Suprapubic skin (tissue), 4 donors: ENCODE measurements around the gene PAQR5. TPM values are rescaled to one million over a fixed set of nuclear protein-coding genes. Genes with fewer than 3 reads are reported as not detected.
A peak's percentile ranks its signal among the peaks of the same experiment; 100 is the strongest.

Experiments
- DNase-seq, 2 donors: peaks; one replicate each; pipeline ENCODE4 v3.0.0-alpha.2; 2019; ENCODE audit warnings: low spot score in 2 of 2
- H3K27ac ChIP-seq: fragments of 200-600 bp; sonication (generic); one replicate; pipeline ENCODE4 v1.5.1; 2019
- H3K27me3 ChIP-seq: fragments of 200-600 bp; sonication (generic); one replicate; pipeline ENCODE4 v1.5.1; 2019
- H3K36me3 ChIP-seq: fragments of 200-600 bp; sonication (generic); one replicate; pipeline ENCODE4 v1.5.1; 2019
- H3K4me1 ChIP-seq: fragments of 200-600 bp; sonication (generic); one replicate; pipeline ENCODE4 v1.5.1; 2019
- H3K4me3 ChIP-seq: fragments of 200-600 bp; sonication (generic); one replicate; pipeline ENCODE4 v1.5.1; 2019; ENCODE audit warnings: mild to moderate bottlenecking
- H3K9me3 ChIP-seq: fragments of 200-600 bp; sonication (generic); one replicate; pipeline ENCODE4 v1.5.1; 2019
- EP300 ChIP-seq: sonication (generic); formaldehyde crosslinking; IDR thresholded peaks from one replicate; pipeline ENCODE4 v1.6.1; 2017; ENCODE audit warnings: antibody characterized with exemption
- POLR2A ChIP-seq, 2 donors: fragments of 450-650 bp; IDR thresholded peaks; one replicate each; pipeline ENCODE4 v1.6.1; 2017; ENCODE audit warnings: antibody characterized with exemption in 2 of 2, mild to moderate bottlenecking in 2 of 2, moderate library complexity in 2 of 2
- POLR2AphosphoS5 ChIP-seq, 3 donors: sonication (generic); formaldehyde crosslinking; IDR thresholded peaks; one replicate each; pipeline ENCODE4 v1.6.1; 2017; ENCODE audit warnings: antibody characterized with exemption in 3 of 3
- WGBS: methylation state at CpG from one replicate; pipeline ENCODE4 v1.1.5; 2018; 5-methylcytosine and 5-hydroxymethylcytosine counted together
- total RNA-seq, 4 donors: library from RNA; depleted of rRNA; stranded (reverse); fragments of >200 nt; gene quantifications; one replicate each; pipeline ENCODE4 v1.1.0, GENCODE V29; 2016
- TF ChIP-seq, protein P1 (sequence below), 2 donors: fragments of 200-600 bp in 1 of 2; fragments of 450-650 bp in 1 of 2; sonication (generic) in 1 of 2; IDR thresholded peaks; one replicate each; pipeline ENCODE4 v1.5.1; 2016 to 2019; ENCODE audit warnings: antibody characterized with exemption in 2 of 2, mild to moderate bottlenecking in 1 of 2, moderate library complexity in 1 of 2

PAQR5 gene
- total RNA-seq, 4 donors from 2014 or later = 2.5 to 22.4 (median 9.3) TPM

DNA sequence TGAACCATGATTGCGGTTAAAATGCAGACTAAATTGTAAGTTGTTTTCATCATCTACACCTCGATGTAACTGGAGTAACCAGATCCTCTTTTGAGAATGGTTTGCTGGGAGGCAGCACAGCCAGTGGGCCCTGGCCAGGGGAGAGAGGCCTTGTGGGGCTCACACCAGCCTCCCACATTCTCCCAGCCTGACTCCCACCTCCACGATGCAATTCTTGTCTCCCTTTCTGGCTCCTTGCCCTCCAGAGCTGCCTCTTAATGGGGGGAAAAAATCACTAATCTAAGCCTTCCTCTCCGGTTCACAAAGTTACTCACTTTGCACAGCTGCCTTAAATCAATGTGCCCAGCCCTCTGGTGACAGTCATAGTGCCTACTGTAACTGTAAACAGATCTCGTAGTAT, 17.9 kb upstream of the PAQR5 start:
- H3K27ac ChIP-seq = no peak overlapping the region
- no peak overlapping the region for H3K4me3 ChIP-seq
- DNase-seq = no peak
- WGBS = 68% methylated on average over 5 of the region's 5 CpGs
- no peaks in the 10 kb centered on the region for H3K27me3 ChIP-seq
- no peak for TF ChIP-seq POLR2AphosphoS5 (IDR thresholded peaks at IDR 0.05)
- TF ChIP-seq EP300 = no peak
- TF ChIP-seq POLR2A (IDR thresholded peaks at IDR 0.05) = no peak
- TF ChIP-seq, protein P1, sequence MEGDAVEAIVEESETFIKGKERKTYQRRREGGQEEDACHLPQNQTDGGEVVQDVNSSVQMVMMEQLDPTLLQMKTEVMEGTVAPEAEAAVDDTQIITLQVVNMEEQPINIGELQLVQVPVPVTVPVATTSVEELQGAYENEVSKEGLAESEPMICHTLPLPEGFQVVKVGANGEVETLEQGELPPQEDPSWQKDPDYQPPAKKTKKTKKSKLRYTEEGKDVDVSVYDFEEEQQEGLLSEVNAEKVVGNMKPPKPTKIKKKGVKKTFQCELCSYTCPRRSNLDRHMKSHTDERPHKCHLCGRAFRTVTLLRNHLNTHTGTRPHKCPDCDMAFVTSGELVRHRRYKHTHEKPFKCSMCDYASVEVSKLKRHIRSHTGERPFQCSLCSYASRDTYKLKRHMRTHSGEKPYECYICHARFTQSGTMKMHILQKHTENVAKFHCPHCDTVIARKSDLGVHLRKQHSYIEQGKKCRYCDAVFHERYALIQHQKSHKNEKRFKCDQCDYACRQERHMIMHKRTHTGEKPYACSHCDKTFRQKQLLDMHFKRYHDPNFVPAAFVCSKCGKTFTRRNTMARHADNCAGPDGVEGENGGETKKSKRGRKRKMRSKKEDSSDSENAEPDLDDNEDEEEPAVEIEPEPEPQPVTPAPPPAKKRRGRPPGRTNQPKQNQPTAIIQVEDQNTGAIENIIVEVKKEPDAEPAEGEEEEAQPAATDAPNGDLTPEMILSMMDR (IDR thresholded peaks at IDR 0.05) = no peak
- H3K36me3 ChIP-seq = no peaks in the 10 kb centered on the region
- no peaks in the 10 kb centered on the region for H3K9me3 ChIP-seq
- no peaks in the 10 kb centered on the region for H3K4me1 ChIP-seq

DNA sequence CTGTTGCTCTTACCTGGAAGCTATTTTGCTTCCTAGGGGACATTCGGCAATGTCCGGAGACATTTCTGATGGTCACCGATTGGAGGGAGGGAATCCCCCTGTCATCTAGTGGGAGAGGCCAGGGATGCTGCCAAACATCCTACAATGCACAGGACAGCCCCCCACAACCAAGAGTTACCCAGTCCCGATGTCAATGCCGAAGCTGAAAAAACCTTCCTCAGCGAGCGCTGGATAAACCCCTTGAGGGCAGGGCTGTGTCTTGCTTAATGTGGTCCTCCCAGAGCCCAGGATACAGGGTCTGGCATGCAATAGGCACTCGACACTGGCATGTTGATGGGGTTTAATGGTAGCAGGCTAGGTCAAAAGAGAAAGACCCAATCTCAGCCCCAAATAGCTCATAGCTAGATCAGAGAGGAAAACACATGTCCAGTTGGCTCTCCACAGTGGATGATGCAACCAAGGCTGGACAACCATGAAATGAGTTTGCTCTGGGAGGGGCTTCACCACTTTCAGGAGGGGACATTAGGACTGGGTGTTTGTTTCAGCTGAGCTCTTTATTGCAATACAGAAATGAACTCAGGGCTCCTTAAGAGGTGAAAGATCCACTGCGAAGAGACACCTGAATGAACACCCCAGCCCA, 16.5 kb upstream of the PAQR5 start:
- H3K4me1 ChIP-seq = no peaks in the 10 kb centered on the region
- no peak for DNase-seq
- TF ChIP-seq POLR2AphosphoS5 (IDR thresholded peaks at IDR 0.05) = no peak
- no peak for TF ChIP-seq EP300
- no peak for TF ChIP-seq POLR2A (IDR thresholded peaks at IDR 0.05)
- TF ChIP-seq, protein P1 (IDR thresholded peaks at IDR 0.05) = no peak
- H3K4me3 ChIP-seq = no peak overlapping the region
- WGBS = 95% methylated on average over 9 of the region's 9 CpGs
- H3K36me3 ChIP-seq = no peaks in the 10 kb centered on the region
- no peaks in the 10 kb centered on the region for H3K9me3 ChIP-seq
- H3K27me3 ChIP-seq = no peaks in the 10 kb centered on the region
- H3K27ac ChIP-seq = no peak overlapping the region

DNA sequence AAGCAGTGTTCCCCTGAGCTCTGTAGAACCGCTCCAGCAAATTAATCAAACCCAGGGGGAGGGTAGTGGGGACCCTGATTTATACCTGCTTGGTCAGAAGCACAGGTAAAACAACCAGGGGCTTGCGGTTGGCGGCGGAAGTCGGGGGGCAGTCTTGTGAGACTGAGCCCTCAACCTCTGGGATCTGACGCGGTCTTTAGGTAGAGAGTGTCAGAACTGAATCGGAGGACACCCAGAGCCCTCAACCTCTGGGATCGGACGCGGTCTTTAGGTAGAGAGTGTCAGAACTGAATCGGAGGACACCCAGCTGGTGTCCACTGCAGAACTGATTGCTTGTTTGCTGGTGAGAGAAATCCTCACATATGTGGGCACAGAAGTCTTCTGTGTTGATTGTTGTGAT, 12.9 kb upstream of the PAQR5 start:
- no peak for DNase-seq
- H3K27me3 ChIP-seq = no peaks in the 10 kb centered on the region
- 95% methylated on average over 12 of the region's 12 CpGs for WGBS
- no peaks in the 10 kb centered on the region for H3K9me3 ChIP-seq
- H3K36me3 ChIP-seq = no peaks in the 10 kb centered on the region
- H3K27ac ChIP-seq = no peak overlapping the region
- no peak overlapping the region for H3K4me3 ChIP-seq
- H3K4me1 ChIP-seq = peaks cover 19% of the 10 kb centered on the region
- TF ChIP-seq POLR2AphosphoS5 (IDR thresholded peaks at IDR 0.05) (no peak), POLR2A (IDR thresholded peaks at IDR 0.05) (no peak), EP300 (no peak)
- TF ChIP-seq, protein P1 (IDR thresholded peaks at IDR 0.05) = no peak

DNA sequence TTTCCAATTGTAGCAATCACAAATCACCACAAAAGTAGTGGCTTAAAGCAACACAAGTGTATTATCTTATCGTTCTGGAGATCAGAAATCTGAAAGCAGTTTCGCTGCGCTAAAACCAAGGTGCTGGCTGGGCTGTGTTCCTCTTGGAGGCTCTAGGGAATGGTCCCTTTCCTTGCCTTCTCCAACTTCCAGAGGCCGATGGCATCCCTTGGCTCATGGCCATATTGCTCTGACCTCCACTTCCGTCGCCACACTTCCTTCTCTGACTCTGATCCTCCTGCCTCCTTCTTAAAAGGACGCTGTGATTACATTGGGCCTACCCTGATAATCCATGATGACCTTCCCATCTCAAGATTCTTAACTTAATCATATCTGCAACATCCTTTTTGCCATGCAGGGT, 10.7 kb upstream of the PAQR5 start:
- TF ChIP-seq POLR2A (IDR thresholded peaks at IDR 0.05) (no peak), EP300 (no peak), POLR2AphosphoS5 (IDR thresholded peaks at IDR 0.05) (no peak)
- TF ChIP-seq, protein P1 (IDR thresholded peaks at IDR 0.05) = no peak
- no peaks in the 10 kb centered on the region for H3K9me3 ChIP-seq
- peaks cover 20% of the 10 kb centered on the region for H3K4me1 ChIP-seq
- WGBS = 84% methylated on average over 7 of the region's 7 CpGs
- H3K27ac ChIP-seq = no peak overlapping the region
- H3K27me3 ChIP-seq = no peaks in the 10 kb centered on the region
- no peaks in the 10 kb centered on the region for H3K36me3 ChIP-seq
- peak in 1 of 2 donors; percentile 18 for DNase-seq
- no peak overlapping the region for H3K4me3 ChIP-seq

DNA sequence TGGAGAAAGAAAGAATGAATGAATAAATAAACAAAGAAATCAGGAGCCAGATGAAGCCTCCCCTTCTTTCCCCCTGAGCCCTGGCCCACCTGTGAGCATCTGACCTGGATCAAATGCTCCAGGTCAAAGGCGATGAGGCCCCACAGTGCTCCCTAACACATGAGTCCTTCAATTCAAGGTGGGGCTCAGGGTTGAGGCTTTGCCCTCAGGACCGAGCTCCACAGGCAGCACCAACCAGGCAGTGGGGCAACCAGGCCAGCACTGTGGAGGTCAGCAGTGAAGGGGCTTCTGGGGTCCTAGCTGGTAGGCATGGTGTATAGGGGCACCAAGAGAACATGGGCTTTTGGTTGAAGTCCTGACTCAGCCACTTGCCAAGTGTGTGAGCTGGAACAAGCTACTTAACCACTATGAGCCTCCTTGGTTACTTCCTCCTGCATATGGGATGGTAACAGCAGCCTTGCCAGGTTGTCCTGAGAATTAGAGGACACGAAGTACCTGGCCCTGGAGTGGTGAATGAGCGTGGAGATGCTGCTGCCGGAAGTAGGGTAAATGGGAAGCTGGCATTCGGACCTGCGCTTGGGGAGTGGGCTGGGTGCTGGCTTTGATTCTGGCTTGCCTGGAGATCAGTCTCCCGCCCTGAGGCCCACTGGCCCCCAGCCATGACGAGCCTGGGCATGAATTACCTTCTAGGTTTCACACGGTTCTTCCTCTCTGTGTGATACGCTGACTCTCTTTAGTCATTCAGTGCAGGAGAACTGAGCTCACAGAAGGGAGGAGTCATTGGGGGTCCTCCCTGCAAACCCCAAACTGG, 10.0 kb upstream of the PAQR5 start:
- whole genome bisulfite sequencing = 62% methylated on average over 11 of the region's 11 CpGs
- Histone ChIP-seq H3K4me3 (no peak overlapping the region), H3K9me3 (no peaks in the 10 kb centered on the region), H3K4me1 (peaks cover 20% of the 10 kb centered on the region), H3K27ac (no peak overlapping the region), H3K27me3 (no peaks in the 10 kb centered on the region), H3K36me3 (no peaks in the 10 kb centered on the region)
- no peak for TF ChIP-seq POLR2A (IDR thresholded peaks at IDR 0.05)
- no peak for TF ChIP-seq EP300
- TF ChIP-seq, protein P1 (IDR thresholded peaks at IDR 0.05) = no peak
- no peak for TF ChIP-seq POLR2AphosphoS5 (IDR thresholded peaks at IDR 0.05)
- peak in 1 of 2 donors; percentile 69 for DNase-seq
